ENCODE measurements around the gene CT47B1.

Gene CT47B1

GRCh38 chrX:120824021-120824420, 51.6 kb downstream of the CT47B1 start:
- no peak for TF ChIP-seq CTCF (IDR thresholded peaks at IDR 0.05; ENCODE audit: control insufficient read depth, insufficient read depth, low read depth, low read length, missing control alignments)
- H3K4me3 ChIP-seq (ENCODE audit: control insufficient read depth, low read depth, low read length) = no peak overlapping the region
- DNase-seq (ENCODE audit: low read depth) = no peak

- H3K4me3 ChIP-seq (ENCODE audit: control insufficient read depth, low read depth, low read length) = no peak overlapping the region
- DNase-seq (ENCODE audit: low read depth) = no peak
- no peak for TF ChIP-seq CTCF (IDR thresholded peaks at IDR 0.05; ENCODE audit: control insufficient read depth, insufficient read depth, low read depth, low read length, missing control alignments)
These were observed 52.1 kb downstream of the CT47B1 start for GRCh38 chrX:120823556-120823955.
